ENCODE results near the gene RPL7A.

The RPL7A gene

GRCh38 chr9:133397895-133398294, 49.9 kb downstream of the RPL7A start:
- no peaks in the 10 kb centered on the region for H3K4me1 ChIP-seq (ENCODE audit: insufficient read depth, low read length)
- no peak overlapping the region for H2AFZ ChIP-seq (ENCODE audit: low read depth, low read length)
- H3K4me3 ChIP-seq (ENCODE audit: low read length), result no peak overlapping the region
- H3K27me3 ChIP-seq (ENCODE audit: insufficient read depth, low read length), result no peaks in the 10 kb centered on the region
- peaks cover 6% of the 10 kb centered on the region for H3K36me3 ChIP-seq (ENCODE audit: insufficient read depth, low read length)
- no peaks in the 10 kb centered on the region for H3K9me3 ChIP-seq (ENCODE audit: low read length)

GRCh38 chr9:133400292-133400691, 52.3 kb downstream of the RPL7A start:
- Histone ChIP-seq H2AFZ (ENCODE audit: low read depth, low read length) (no peak overlapping the region), H3K27me3 (ENCODE audit: insufficient read depth, low read length) (no peaks in the 10 kb centered on the region), H3K9me3 (ENCODE audit: low read length) (no peaks in the 10 kb centered on the region), H3K36me3 (ENCODE audit: insufficient read depth, low read length) (peaks cover 12% of the 10 kb centered on the region), H3K4me1 (ENCODE audit: insufficient read depth, low read length) (no peaks in the 10 kb centered on the region), H3K4me3 (ENCODE audit: low read length) (no peak overlapping the region)

Measured in neuron (in vitro differentiated cells).